DOHH2 (cell line): Measurements from ENCODE around the gene LRRC63.

Source experiments
- H3F3A ChIP-seq: fragments of 200-600 bp; sonication (generic), shearing (Covaris generic); 2 replicates; pipeline ENCODE4 v1.6.0; 2016; ENCODE audit warnings: antibody characterized with exemption, mild to moderate bottlenecking; ENCODE audit not compliant: control insufficient read depth, insufficient read depth
- H3K27ac ChIP-seq: fragments of 200-600 bp; sonication (generic); 2 replicates; pipeline ENCODE4 v1.5.1; 2014; ENCODE audit warnings: low read depth, mild to moderate bottlenecking, low read length, moderate library complexity
- H3K27me3 ChIP-seq: fragments of 200-600 bp; sonication (generic); 2 replicates; pipeline ENCODE4 v1.6.1; 2014; ENCODE audit warnings: mild to moderate bottlenecking, low read length, mixed read lengths; ENCODE audit not compliant: control insufficient read depth
- H3K36me3 ChIP-seq: fragments of 200-600 bp; sonication (generic); 2 replicates; pipeline ENCODE4 v1.6.1; 2014; ENCODE audit warnings: mild to moderate bottlenecking, low read length, moderate library complexity, mixed read lengths; ENCODE audit not compliant: control insufficient read depth
- H3K4me1 ChIP-seq: fragments of 200-600 bp; sonication (generic); 2 replicates; pipeline ENCODE4 v1.6.1; 2014; ENCODE audit warnings: mild to moderate bottlenecking, low read length, mixed read lengths; ENCODE audit not compliant: control insufficient read depth
- H3K4me2 ChIP-seq: fragments of 200-600 bp; sonication (generic); 2 replicates; pipeline ENCODE4 v1.6.0; 2014; ENCODE audit warnings: mild to moderate bottlenecking, low read length, moderate library complexity
- H3K4me3 ChIP-seq: fragments of 200-600 bp; sonication (generic); 2 replicates; pipeline ENCODE4 v1.5.1; 2014; ENCODE audit warnings: mild to moderate bottlenecking, low read length, mixed read lengths
- H3K79me2 ChIP-seq: fragments of 200-600 bp; sonication (generic); 2 replicates; pipeline ENCODE4 v1.6.1; 2014; ENCODE audit warnings: mild to moderate bottlenecking, low read length, mixed read lengths; ENCODE audit not compliant: control insufficient read depth
- H3K9me2 ChIP-seq: fragments of 200-600 bp; sonication (generic); replicated peaks from 2 replicates; pipeline ENCODE4 v1.6.1; 2014; ENCODE audit warnings: mild to moderate bottlenecking, low read length, mixed read lengths; ENCODE audit not compliant: control insufficient read depth
- H3K9me3 ChIP-seq: fragments of 200-600 bp; sonication (generic); 2 replicates; pipeline ENCODE4 v1.6.1; 2014; ENCODE audit warnings: antibody characterized with exemption, low read length, mixed read lengths; ENCODE audit not compliant: control insufficient read depth, insufficient read depth
- H4K20me1 ChIP-seq: fragments of 200-600 bp; sonication (generic); 2 replicates; pipeline ENCODE4 v1.6.0; 2014; ENCODE audit warnings: low read depth, mild to moderate bottlenecking, antibody characterized with exemption, low read length, moderate library complexity; ENCODE audit not compliant: control insufficient read depth, insufficient read depth
- EZH2phosphoT487 ChIP-seq: fragments of 200-600 bp; sonication (generic); IDR thresholded peaks from 2 replicates; pipeline ENCODE4 v1.6.1; 2017; ENCODE audit warnings: borderline replicate concordance, mild to moderate bottlenecking, antibody characterized with exemption, low read length, moderate library complexity, mixed read lengths
- TF ChIP-seq, protein P1 (sequence below): fragments of 200-600 bp; sonication (generic); IDR thresholded peaks from one replicate; pipeline ENCODE4 v1.5.1; 2014; ENCODE audit warnings: antibody characterized with exemption, mild to moderate bottlenecking, low read depth, low read length; ENCODE audit not compliant: poor library complexity, severe bottlenecking

LRRC63 gene

DNA sequence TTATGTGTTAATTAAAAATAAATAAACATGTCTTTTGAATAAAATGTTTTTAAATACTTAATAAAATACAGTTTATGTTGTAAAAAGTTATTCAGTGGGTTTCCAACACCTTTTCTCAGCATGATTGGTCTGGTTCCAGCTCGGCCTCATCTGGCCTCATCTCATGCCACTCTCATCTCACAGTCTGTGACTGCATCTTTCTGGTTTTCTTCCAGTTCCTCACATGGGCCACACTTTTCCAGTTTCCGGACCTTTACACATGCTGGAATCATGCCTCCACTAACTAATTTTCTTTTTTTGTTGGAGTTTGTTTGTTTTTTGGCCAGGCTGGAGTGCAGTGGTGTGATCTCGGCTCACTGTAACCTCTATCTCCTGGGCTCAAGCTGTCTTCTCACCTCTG, 92.8 kb downstream of the LRRC63 start:
- H3K79me2 ChIP-seq = no peaks in the 10 kb centered on the region
- H3K36me3 ChIP-seq = no peaks in the 10 kb centered on the region
- no peak overlapping the region for H3K27ac ChIP-seq
- H3K4me3 ChIP-seq = no peak overlapping the region
- no peaks in the 10 kb centered on the region; the same call in 1 of the 2 replicates for H3K9me3 ChIP-seq
- H3K9me2 ChIP-seq = no peaks in the 10 kb centered on the region
- H3K4me2 ChIP-seq = no peak overlapping the region
- 0 out of 2 replicates have a peak, but pooled peaks cover 4% of the 10 kb centered on the region for H3K27me3 ChIP-seq
- H4K20me1 ChIP-seq = no peaks in the 10 kb centered on the region
- no peaks in the 10 kb centered on the region for H3F3A ChIP-seq
- no peaks in the 10 kb centered on the region for H3K4me1 ChIP-seq
- TF ChIP-seq, protein P1, sequence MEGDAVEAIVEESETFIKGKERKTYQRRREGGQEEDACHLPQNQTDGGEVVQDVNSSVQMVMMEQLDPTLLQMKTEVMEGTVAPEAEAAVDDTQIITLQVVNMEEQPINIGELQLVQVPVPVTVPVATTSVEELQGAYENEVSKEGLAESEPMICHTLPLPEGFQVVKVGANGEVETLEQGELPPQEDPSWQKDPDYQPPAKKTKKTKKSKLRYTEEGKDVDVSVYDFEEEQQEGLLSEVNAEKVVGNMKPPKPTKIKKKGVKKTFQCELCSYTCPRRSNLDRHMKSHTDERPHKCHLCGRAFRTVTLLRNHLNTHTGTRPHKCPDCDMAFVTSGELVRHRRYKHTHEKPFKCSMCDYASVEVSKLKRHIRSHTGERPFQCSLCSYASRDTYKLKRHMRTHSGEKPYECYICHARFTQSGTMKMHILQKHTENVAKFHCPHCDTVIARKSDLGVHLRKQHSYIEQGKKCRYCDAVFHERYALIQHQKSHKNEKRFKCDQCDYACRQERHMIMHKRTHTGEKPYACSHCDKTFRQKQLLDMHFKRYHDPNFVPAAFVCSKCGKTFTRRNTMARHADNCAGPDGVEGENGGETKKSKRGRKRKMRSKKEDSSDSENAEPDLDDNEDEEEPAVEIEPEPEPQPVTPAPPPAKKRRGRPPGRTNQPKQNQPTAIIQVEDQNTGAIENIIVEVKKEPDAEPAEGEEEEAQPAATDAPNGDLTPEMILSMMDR = no peak
- no peak for TF ChIP-seq EZH2phosphoT487

DNA sequence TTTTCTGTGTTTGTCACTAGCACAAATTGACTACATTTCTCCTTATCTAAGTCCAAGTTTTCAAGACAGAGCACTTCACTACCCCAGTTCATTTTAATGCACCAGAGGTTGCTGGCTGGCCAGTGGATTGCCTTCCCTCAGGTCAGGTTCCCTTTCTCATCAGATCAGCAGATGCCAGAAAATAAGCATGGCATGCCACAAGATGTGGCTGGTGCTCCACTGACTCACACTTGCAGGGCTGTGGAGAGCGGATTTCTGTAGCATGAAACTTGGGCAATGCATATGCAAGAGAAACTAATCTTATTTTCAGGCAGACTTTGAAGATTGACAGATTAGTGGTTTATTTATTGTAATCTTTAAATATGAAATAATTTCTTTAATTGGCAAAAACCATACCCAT, 95.8 kb downstream of the LRRC63 start:
- Histone ChIP-seq H3K4me1 (no peaks in the 10 kb centered on the region), H3K36me3 (no peaks in the 10 kb centered on the region), H3F3A (no peaks in the 10 kb centered on the region), H3K27me3 (0 out of 2 replicates have a peak, but pooled peaks cover 4% of the 10 kb centered on the region), H3K4me3 (no peak overlapping the region), H3K4me2 (no peak overlapping the region), H3K79me2 (no peaks in the 10 kb centered on the region), H4K20me1 (no peaks in the 10 kb centered on the region), H3K9me2 (no peaks in the 10 kb centered on the region), H3K9me3 (no peaks in the 10 kb centered on the region; the same call in 1 of the 2 replicates), H3K27ac (no peak overlapping the region)
- TF ChIP-seq, protein P1 = no peak
- TF ChIP-seq EZH2phosphoT487 = no peak

DNA sequence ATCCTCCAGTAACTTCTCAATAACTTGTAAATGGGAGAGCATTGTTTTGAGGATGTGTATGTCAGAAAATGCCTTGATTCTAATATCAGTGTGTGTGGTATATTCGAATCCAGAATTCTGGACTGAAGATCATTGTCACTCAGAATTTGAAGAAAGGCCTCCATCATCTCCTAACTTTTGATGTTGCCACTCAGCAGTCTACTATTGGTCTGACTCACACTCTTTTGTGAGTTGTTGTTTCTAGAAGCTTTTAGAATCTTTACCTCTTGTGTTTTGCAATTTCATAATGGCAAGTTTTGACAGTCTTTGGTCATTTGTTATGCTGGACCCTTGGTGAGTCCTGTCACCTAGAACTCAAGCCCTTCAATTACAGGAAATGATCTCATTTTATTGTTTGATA, 98.3 kb downstream of the LRRC63 start:
- H3K27me3 ChIP-seq = no peaks in the 10 kb centered on the region
- no peaks in the 10 kb centered on the region for H4K20me1 ChIP-seq
- TF ChIP-seq EZH2phosphoT487 = no peak
- TF ChIP-seq, protein P1 = no peak
- no peak overlapping the region for H3K4me2 ChIP-seq
- H3K4me1 ChIP-seq = no peaks in the 10 kb centered on the region
- no peaks in the 10 kb centered on the region for H3F3A ChIP-seq
- H3K36me3 ChIP-seq = no peaks in the 10 kb centered on the region
- H3K27ac ChIP-seq = no peak overlapping the region
- H3K9me3 ChIP-seq = no peaks in the 10 kb centered on the region; the same call in 1 of the 2 replicates
- H3K4me3 ChIP-seq = no peak overlapping the region
- H3K9me2 ChIP-seq = no peaks in the 10 kb centered on the region
- H3K79me2 ChIP-seq = no peaks in the 10 kb centered on the region

DNA sequence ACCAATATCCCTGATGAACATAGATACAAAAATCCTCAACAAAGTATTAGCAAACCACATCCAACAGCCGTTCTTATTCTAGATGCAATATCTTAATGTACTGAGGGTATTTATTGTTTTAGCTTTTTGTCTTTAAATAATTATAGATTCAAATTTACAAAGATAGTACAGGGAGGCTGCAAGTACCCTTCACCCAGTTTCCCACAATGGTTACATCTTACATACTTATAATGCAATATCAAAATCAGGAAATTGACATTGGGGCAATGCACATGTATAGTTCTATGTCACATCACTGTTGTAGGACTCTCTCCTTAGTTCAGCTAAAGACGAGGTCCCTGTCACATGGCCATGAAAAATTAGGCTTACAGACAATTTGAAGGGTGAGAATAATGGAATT, 99.5 kb downstream of the LRRC63 start:
- H3K4me3 ChIP-seq = no peak overlapping the region
- TF ChIP-seq EZH2phosphoT487 = no peak
- TF ChIP-seq, protein P1 = no peak
- no peaks in the 10 kb centered on the region for H4K20me1 ChIP-seq
- no peaks in the 10 kb centered on the region for H3K79me2 ChIP-seq
- no peaks in the 10 kb centered on the region for H3K9me2 ChIP-seq
- H3K4me2 ChIP-seq = no peak overlapping the region
- no peaks in the 10 kb centered on the region for H3K36me3 ChIP-seq
- H3K9me3 ChIP-seq = no peaks in the 10 kb centered on the region; the same call in 1 of the 2 replicates
- H3K27ac ChIP-seq = no peak overlapping the region
- H3K27me3 ChIP-seq = no peaks in the 10 kb centered on the region
- H3K4me1 ChIP-seq = no peaks in the 10 kb centered on the region
- no peaks in the 10 kb centered on the region for H3F3A ChIP-seq
